ENCODE results near the gene DIAPH3. TPM values are rescaled to one million over a fixed set of nuclear protein-coding genes. Genes with fewer than 3 reads are reported as not detected.

DIAPH3 gene
- total RNA-seq, 1 experiment from 2014 or later, result 62.3 TPM

GRCh38 chr13:59954601-59955000, 209.1 kb downstream of the DIAPH3 start:
- Histone ChIP-seq H3K36me3 (ENCODE audit: insufficient read depth, low read length, poor library complexity, severe bottlenecking) (peaks cover 29% of the 10 kb centered on the region), H3K27ac (ENCODE audit: low read depth, low read length, poor library complexity, severe bottlenecking) (no peak overlapping the region), H3K27me3 (replicated peaks; ENCODE audit: insufficient read depth, low read depth, low read length, poor library complexity) (no peaks in the 10 kb centered on the region), H3K9me3 (ENCODE audit: low read depth, low read length, poor library complexity, severe bottlenecking) (peaks cover 3% of the 10 kb centered on the region), H3K4me1 (ENCODE audit: insufficient read depth, low read length, poor library complexity, severe bottlenecking) (peaks cover 23% of the 10 kb centered on the region), H3K4me3 (ENCODE audit: low read depth, low read length, poor library complexity, severe bottlenecking) (no peak overlapping the region)
- POLR2A ChIA-PET (ENCODE audit: low non-redundant PET), result no interaction called here
- intact Hi-C loops (cut with micrococcal nuclease; ENCODE audit: unreplicated experiment), result no loop called here
- CTCF ChIA-PET, result no interaction called here
- DNase-seq (ENCODE audit: low spot score), result no peak
- TF ChIP-seq CTCF (conservative IDR thresholded peaks at IDR 0.05; ENCODE audit: low read depth, low read length), result no peak
- no peak for TF ChIP-seq EZH2 (IDR thresholded peaks at IDR 0.05; ENCODE audit: borderline replicate concordance, low read depth, low read length, poor library complexity, severe bottlenecking)
- BruUV-seq (replicated peaks), result no TSS peak

- intact Hi-C loops (cut with micrococcal nuclease; ENCODE audit: unreplicated experiment), result no loop called here
- H3K4me1 ChIP-seq (ENCODE audit: insufficient read depth, low read length, poor library complexity, severe bottlenecking), result peaks cover 58% of the 10 kb centered on the region
- no peak for TF ChIP-seq EZH2 (IDR thresholded peaks at IDR 0.05; ENCODE audit: borderline replicate concordance, low read depth, low read length, poor library complexity, severe bottlenecking)
- TF ChIP-seq CTCF (conservative IDR thresholded peaks at IDR 0.05; ENCODE audit: low read depth, low read length), result no peak
- H3K9me3 ChIP-seq (ENCODE audit: low read depth, low read length, poor library complexity, severe bottlenecking), result no peaks in the 10 kb centered on the region
- no peak overlapping the region for H3K4me3 ChIP-seq (ENCODE audit: low read depth, low read length, poor library complexity, severe bottlenecking)
- DNase-seq (ENCODE audit: low spot score), result peak; percentile 78
- H3K27ac ChIP-seq (ENCODE audit: low read depth, low read length, poor library complexity, severe bottlenecking), result peak overlapping the region; percentile 22
- CTCF ChIA-PET, result interaction anchor here (0.5 kb wide), 1 partner anchor 450 kb away, joined by 3 read pairs; no protein-coding TSS in a partner anchor
- peaks cover 14% of the 10 kb centered on the region for H3K36me3 ChIP-seq (ENCODE audit: insufficient read depth, low read length, poor library complexity, severe bottlenecking)
- BruUV-seq (replicated peaks), result no TSS peak
- H3K27me3 ChIP-seq (replicated peaks; ENCODE audit: insufficient read depth, low read depth, low read length, poor library complexity), result no peaks in the 10 kb centered on the region
- POLR2A ChIA-PET (ENCODE audit: low non-redundant PET), result interaction anchor here (1.6 kb wide), 1 partner anchor 149 kb away, joined by 6 read pairs; no protein-coding TSS in a partner anchor
Observed at GRCh38 chr13:59951011-59951410, 212.7 kb downstream of the DIAPH3 start.

- intact Hi-C loops (cut with micrococcal nuclease; ENCODE audit: unreplicated experiment), result no loop called here
- no TSS peak for BruUV-seq (replicated peaks)
- Histone ChIP-seq H3K4me3 (ENCODE audit: low read depth, low read length, poor library complexity, severe bottlenecking) (no peak overlapping the region), H3K27me3 (replicated peaks; ENCODE audit: insufficient read depth, low read depth, low read length, poor library complexity) (no peaks in the 10 kb centered on the region), H3K36me3 (ENCODE audit: insufficient read depth, low read length, poor library complexity, severe bottlenecking) (peaks cover 8% of the 10 kb centered on the region), H3K4me1 (ENCODE audit: insufficient read depth, low read length, poor library complexity, severe bottlenecking) (peaks cover 60% of the 10 kb centered on the region), H3K27ac (ENCODE audit: low read depth, low read length, poor library complexity, severe bottlenecking) (peak overlapping the region; percentile 86), H3K9me3 (ENCODE audit: low read depth, low read length, poor library complexity, severe bottlenecking) (no peaks in the 10 kb centered on the region)
- POLR2A ChIA-PET (ENCODE audit: low non-redundant PET), result interaction anchor here (0.5 to 1.6 kb wide), 2 partner anchors 150 to 213 kb away, joined by 3 to 6 read pairs; no protein-coding TSS in a partner anchor
- TF ChIP-seq EZH2 (IDR thresholded peaks at IDR 0.05; ENCODE audit: borderline replicate concordance, low read depth, low read length, poor library complexity, severe bottlenecking) (no peak), CTCF (conservative IDR thresholded peaks at IDR 0.05; ENCODE audit: low read depth, low read length) (no peak)
- DNase-seq (ENCODE audit: low spot score), result peak; percentile 60
- CTCF ChIA-PET, result no interaction called here
Observed at GRCh38 chr13:59950266-59950665, 213.5 kb downstream of the DIAPH3 start.

Data from A673 (cell line).